Activated CD4-positive, CD25-positive, alpha-beta regulatory T cell treated with anti-CD3 and anti-CD28 coated beads, Interleukin-2, amount 50 U/mL, for 72 hours (primary cell): Measurements from ENCODE around the gene TBX2.

Experiments
- DNase-seq: peaks from one replicate; pipeline ENCODE4 v3.0.0; 2021

The TBX2 gene

GRCh38 chr17:61369751-61370150 is 29.9 kb upstream of the TBX2 start:
- DNase-seq = no peak

- DNase-seq = no peak
Measured at GRCh38 chr17:61371179-61371578, 28.5 kb upstream of the TBX2 start.

DNA sequence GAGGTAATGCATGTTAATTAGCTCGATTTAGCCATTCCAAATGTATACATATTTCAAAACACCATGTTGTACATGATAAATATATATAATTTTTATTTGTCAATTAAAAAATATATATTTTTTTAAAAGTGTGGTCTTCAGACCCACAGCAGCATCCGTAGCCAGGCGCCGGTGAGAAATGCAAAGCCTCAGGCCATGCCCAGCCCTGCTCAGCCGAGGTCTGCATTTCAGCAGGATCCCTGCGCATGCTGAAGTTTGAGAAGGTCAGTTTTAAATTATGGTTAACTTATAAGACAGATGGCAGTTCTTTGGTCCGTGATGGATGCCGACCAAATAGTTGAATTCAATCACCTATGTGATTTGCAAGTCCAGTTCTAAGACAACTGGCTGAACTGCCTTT is 28.0 kb upstream of the TBX2 start:
- DNase-seq = no peak

DNA sequence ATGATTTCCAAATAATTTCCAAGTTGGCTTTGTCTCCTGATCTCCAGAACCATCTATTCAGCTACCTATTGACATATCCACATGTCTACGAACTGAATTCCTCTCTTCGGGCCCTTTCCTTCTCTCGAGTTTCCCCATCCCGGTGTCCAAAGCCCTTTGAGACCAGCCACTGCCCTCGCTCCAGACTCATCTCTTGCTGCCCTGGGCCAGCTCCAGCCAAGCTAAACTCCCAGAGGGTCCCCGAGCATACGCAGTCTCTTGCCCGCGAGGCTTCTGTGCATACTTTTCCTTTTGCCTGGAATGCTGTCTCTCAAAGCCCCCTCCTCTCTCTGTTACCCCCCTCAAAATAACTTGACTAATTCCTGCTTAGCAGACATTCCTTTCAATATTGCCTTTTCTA is 27.2 kb upstream of the TBX2 start:
- DNase-seq = no peak

DNA sequence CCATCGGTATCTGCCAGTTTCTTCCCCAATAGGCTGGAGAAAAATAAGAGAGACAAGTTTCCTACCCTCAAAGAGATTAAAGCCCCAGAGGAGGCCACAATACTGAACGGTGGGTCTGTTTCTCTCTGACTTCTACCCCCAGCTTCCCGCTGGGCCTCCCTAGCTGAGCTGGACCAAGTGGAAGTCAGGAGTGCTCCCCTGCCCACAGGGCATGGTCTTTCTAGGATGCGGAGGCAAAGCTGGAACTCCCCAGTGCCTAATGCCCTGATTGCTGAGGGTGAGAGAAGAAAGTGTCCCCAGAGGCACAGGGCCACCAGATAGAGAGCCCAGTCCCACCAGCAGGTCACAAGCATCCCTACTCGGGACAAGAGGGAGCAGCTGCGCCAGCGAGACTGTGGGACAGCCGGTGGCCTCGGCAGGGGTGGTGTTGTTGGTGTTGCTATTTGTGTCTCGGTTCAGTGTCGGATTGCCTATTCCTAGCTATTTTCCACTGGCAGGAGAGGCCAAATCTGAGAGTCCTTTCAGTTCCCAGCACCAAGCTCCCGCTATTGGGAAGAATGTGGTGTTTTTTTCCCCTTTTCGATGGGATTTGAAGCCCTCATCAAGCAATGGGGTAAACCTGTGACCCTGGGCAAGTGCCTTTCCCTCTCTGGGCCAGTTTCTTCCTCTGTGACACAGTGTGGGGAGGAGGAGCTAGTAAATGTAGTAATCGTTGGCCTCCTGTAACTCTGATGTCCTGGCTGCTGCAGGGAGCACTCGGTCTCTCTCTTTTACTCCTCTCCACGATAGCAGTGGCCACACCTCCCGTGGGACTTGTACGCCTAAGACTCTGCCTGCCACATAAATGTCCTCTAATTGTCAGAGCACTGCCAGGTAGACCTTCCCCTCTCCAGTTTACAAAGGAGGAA is 22.5 kb upstream of the TBX2 start:
- DNase-seq = no peak

- no peak for DNase-seq
Measured at GRCh38 chr17:61378658-61379456, 20.8 kb upstream of the TBX2 start.

- no peak for DNase-seq
Measured at GRCh38 chr17:61379457-61380216, 20.0 kb upstream of the TBX2 start.

DNA sequence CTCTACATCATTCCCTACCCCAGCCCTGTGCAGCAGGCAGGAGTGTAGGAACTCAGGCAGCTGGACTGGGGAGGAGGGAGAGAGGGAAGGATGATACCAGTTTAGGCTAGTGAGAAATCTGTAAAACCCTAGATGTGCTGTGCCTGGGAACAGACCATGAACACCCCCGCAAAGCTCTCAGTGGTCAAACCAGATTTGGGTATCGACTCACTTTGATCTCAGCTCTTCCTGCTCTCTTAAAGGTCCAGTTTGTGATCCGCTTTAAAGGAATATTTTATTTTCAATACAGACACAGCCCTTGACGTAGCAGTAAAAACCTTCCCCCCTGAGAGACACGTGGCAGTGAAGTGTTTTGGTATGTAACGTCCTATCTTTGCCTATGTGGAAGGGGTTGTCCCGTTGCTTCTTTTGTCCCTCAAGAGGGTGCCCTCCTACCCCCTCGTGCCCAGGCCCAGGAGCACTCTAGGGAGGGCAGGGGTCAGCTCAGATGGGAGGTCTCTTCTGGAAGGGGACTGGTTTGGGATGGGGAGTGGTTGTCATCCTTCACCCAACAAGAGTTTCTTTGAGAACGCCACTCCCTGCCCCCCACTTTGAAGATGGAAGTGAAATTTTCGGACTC is 19.3 kb upstream of the TBX2 start:
- DNase-seq = no peak

GRCh38 chr17:61380836-61381525 is 18.7 kb upstream of the TBX2 start:
- DNase-seq = no peak

GRCh38 chr17:61381537-61381936 is 18.1 kb upstream of the TBX2 start:
- DNase-seq = no peak

GRCh38 chr17:61382796-61383688 is 16.6 kb upstream of the TBX2 start:
- DNase-seq = no peak

DNA sequence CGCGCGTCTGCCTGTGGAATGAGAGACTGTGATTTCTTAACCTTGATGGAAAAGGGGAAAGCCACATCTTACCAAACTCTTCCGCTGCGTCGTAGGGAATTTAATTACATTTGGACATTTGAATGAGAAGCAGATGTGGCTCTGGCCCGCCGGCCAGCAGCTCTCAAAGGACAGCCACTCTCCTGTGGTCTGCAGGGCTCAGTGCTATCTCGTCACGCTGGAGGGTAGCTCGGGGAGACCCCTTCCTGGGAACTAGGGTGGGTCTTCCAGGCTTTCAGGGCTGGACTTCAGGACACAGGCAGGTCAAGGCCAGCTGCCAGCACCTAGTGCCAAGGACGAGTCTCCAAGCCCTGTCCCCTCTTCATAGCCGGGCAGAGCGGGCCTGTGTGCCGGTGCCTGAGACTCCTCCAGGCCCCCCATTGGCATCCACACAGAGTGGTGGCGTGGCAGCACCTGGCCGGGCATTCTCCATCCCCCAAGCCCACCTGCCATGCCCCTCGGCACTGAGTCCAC is 15.9 kb upstream of the TBX2 start:
- no peak for DNase-seq

DNA sequence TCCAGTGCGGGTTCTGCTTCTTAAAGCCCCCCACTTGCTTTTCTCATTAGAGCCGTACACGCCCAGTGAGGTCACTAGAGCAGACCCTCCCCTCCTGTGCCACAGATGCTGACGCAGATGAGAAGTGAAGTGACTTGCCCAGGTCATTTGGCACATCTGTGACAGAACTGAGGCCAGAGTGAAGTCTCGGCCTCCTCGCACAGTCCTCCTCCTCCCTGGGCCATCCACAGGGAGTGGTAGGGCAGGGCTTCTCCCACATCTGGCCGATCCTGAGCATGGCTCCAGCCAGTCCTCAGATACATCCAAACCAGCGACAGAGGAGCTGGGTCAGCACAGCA is 15.3 kb upstream of the TBX2 start:
- DNase-seq = no peak

GRCh38 chr17:61384692-61385576 is 14.7 kb upstream of the TBX2 start:
- DNase-seq = no peak

DNA sequence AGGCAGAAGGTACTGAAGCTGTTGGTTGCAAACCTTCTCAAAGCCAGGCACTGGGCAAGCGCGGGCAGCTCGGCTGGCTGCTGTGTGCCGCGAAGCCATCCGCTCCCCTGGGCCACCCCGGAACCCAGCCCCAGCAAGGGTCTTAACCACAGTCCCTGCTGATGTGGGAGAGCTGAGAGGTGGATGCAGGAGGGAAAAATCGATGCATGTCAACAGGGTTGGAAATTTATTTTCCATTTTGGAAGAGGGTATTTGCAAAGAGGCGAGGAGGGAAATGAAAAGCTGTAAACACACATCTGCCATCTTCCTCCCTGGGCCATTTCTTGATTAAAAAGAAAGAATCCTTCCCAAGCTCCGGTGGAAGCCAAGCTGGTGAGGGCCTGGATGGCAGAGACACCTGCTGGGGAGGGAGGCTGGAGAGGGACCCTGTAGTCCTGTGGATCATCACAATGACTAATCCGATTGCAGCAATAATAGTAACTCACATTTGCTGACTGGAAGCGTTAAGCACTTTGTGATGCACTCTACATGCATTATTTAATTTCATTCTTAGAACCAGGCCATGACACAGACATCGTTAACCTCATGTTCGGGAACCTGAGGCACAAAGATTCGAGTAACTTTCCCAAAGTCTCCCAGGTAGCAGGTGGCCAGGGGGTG is 13.9 kb upstream of the TBX2 start:
- no peak for DNase-seq

- DNase-seq = no peak
Measured at GRCh38 chr17:61386251-61386650, 13.4 kb upstream of the TBX2 start.

DNA sequence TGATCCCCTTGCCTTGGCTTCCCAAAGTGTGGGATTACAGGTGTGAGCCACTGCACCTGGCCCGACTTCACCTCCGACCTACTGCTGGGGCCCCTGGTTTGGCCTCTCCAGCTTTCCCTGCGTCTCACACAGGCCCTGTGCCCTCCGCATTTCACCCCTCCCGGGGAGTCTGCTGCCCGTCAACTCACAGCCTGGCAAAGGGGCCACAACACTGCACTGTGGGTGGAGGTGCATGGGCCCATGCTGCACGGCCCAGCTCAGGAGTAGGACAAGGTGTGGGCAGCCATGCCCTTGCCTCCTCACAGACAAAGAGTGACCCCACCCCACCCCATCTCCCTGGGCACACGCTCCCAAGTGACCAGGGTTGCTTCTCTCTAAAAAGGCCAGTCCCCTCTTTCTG is 12.6 kb upstream of the TBX2 start:
- no peak for DNase-seq

DNA sequence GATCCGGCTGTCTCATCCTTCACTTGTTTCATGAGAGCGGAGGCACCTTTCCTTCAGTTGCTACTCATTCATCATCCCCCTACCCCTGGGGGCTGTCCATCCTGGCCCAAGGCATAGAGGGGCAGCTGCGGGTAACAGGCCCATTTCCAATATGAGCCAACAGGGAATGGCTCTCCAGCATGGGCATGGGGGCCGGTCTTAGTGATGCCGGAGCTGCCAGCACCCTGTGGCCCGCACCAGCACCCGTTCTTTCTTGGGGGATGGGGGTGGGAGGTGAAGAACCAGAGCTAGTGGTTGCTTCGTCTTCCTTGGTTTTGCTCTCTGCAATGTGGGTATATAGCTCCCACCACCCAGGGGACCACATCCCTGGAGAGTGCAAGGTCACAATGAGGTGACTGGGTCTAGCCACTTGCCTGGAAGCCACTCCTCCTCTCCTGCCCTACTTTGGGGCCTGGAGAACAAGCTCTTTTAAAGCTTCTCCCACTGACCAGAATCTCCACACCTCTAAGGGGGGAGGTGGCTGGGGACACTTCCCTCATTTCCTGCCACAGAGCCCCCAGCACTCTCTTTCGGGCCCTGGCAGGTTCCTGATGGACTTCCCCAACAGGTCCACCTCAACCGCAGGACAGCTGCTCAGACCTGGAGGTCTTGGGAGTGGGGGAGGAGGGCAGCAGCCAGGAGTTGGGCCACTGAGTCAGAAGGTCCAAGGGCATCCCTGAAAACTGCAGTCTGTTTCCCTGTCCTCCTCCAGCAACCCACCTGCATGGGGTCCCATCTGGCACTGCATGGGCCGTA is 11.9 kb upstream of the TBX2 start:
- DNase-seq = no peak
